Measurements from ENCODE around the gene FAF1.

The FAF1 gene

DNA sequence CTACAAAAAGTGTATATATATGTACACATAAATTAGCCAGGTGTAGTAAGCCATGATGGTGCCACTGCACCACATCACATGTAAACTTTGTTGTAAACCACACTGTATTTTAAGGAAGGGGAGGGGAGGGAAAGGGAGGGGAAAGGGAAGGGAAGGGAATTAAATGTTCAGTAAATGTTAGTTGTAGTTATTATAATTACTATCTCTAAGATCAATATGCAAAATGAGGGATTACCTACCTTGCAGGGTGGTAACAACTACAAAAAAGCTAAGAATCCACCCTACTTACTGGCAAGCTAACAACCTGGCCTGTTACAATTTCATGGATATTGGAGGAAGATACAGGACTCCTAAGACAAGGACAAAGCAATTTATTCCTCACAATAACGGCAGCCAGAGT, 17.7 kb downstream of the FAF1 start:
- no peaks in the 10 kb centered on the region for H3K4me1 ChIP-seq (ENCODE audit: control insufficient read depth, insufficient read depth, low read length)
- TF ChIP-seq ZNF202 (tag by site-specific recombination; IDR thresholded peaks at IDR 0.05; ENCODE audit: borderline replicate concordance) (no peak), FEZF1 (tag by site-specific recombination; IDR thresholded peaks at IDR 0.05) (no peak), ZNF596 (tag by site-specific recombination; IDR thresholded peaks at IDR 0.05) (no peak), ZBTB20 (tag by site-specific recombination; IDR thresholded peaks at IDR 0.05) (no peak), ZNF48 (tag by site-specific recombination; IDR thresholded peaks at IDR 0.05) (no peak), ZNF391 (tag by site-specific recombination; IDR thresholded peaks at IDR 0.05; ENCODE audit: borderline replicate concordance, low read depth) (no peak), ZNF510 (tag by site-specific recombination; IDR thresholded peaks at IDR 0.05; ENCODE audit: insufficient replicate concordance) (no peak), ZBTB44 (tag by site-specific recombination; IDR thresholded peaks at IDR 0.05) (no peak), HOXD13 (CRISPR knock-in tag; IDR thresholded peaks at IDR 0.05; ENCODE audit: borderline replicate concordance) (no peak), ZNF670 (tag by site-specific recombination; IDR thresholded peaks at IDR 0.05; ENCODE audit: low read depth) (no peak), ZNF155 (tag by site-specific recombination; IDR thresholded peaks at IDR 0.05) (no peak), ZNF600 (tag by site-specific recombination; IDR thresholded peaks at IDR 0.05) (no peak), SP2 (tag by site-specific recombination; IDR thresholded peaks at IDR 0.05) (no peak), ZNF580 (tag by site-specific recombination; IDR thresholded peaks at IDR 0.05) (no peak), ZNF18 (tag by site-specific recombination; IDR thresholded peaks at IDR 0.05) (no peak), ZNF843 (tag by site-specific recombination; IDR thresholded peaks at IDR 0.05) (no peak), ZNF354C (tag by site-specific recombination; IDR thresholded peaks at IDR 0.05; ENCODE audit: borderline replicate concordance, low read depth) (no peak)
- TF ChIP-seq, protein P1, sequence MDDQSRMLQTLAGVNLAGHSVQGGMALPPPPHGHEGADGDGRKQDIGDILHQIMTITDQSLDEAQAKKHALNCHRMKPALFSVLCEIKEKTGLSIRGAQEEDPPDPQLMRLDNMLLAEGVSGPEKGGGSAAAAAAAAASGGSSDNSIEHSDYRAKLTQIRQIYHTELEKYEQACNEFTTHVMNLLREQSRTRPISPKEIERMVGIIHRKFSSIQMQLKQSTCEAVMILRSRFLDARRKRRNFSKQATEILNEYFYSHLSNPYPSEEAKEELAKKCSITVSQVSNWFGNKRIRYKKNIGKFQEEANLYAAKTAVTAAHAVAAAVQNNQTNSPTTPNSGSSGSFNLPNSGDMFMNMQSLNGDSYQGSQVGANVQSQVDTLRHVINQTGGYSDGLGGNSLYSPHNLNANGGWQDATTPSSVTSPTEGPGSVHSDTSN (CRISPR knock-in tag; IDR thresholded peaks at IDR 0.05), result no peak
- TF ChIP-seq, protein P2, sequence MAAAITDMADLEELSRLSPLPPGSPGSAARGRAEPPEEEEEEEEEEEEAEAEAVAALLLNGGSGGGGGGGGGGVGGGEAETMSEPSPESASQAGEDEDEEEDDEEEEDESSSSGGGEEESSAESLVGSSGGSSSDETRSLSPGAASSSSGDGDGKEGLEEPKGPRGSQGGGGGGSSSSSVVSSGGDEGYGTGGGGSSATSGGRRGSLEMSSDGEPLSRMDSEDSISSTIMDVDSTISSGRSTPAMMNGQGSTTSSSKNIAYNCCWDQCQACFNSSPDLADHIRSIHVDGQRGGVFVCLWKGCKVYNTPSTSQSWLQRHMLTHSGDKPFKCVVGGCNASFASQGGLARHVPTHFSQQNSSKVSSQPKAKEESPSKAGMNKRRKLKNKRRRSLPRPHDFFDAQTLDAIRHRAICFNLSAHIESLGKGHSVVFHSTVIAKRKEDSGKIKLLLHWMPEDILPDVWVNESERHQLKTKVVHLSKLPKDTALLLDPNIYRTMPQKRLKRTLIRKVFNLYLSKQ (tag by site-specific recombination; IDR thresholded peaks at IDR 0.05; ENCODE audit: borderline replicate concordance), result no peak
- H3K4me3 ChIP-seq (ENCODE audit: low read depth, low read length), result no peak overlapping the region
- H3K27ac ChIP-seq (ENCODE audit: extremely low read depth, low read depth, low read length), result no peak overlapping the region
- ChIA-PET POLR2A (no interaction called here), CTCF (interaction anchor here (0.6 kb wide), 1 partner anchor 226 kb away, joined by 3 read pairs; no protein-coding TSS in a partner anchor)
- peaks cover 0 to 3% of the 10 kb centered on the region in 2 experiments; a peak in 1 of 3 replicates for H3K36me3 ChIP-seq (ENCODE audit: control insufficient read depth in 2 of 2, insufficient read depth in 1 of 2, low read length in 2 of 2)
- H3K9me3 ChIP-seq (ENCODE audit: control insufficient read depth, insufficient read depth, low read depth, low read length), result no peaks in the 10 kb centered on the region

DNA sequence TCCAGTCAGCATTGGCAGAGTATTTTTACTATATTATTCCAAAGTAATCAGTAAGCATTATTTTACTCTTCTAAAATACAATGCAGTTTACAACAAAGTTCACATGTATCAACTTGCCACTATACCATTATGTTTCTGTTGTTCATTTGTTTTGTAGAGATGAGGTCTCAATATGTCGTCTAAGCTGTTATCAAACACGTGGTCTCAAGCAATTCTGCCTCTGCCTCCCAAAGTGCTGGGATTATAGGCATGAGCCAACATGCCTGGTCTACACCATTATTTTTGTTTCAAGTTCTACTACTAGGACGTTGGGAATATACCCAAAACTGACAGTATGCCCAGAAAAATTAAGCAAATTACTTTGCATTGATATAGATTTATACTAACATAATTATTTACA, 19.8 kb downstream of the FAF1 start:
- H3K27ac ChIP-seq (ENCODE audit: extremely low read depth, low read depth, low read length), result no peak overlapping the region
- ChIA-PET POLR2A (no interaction called here), CTCF (interaction anchor here (1.0 to 1.1 kb wide), 3 partner anchors 10 to 22 kb away, joined by 3 to 5 read pairs (median 5); no protein-coding TSS in a partner anchor)
- no peak overlapping the region for H3K4me3 ChIP-seq (ENCODE audit: low read depth, low read length)
- TF ChIP-seq ZNF623 (tag by site-specific recombination; IDR thresholded peaks at IDR 0.05), result no peak
- TF ChIP-seq ZNF670 (tag by site-specific recombination; IDR thresholded peaks at IDR 0.05; ENCODE audit: low read depth), result no peak
- no peak for TF ChIP-seq ZNF394 (tag by site-specific recombination; IDR thresholded peaks at IDR 0.05; ENCODE audit: borderline replicate concordance)
- TF ChIP-seq ZNF350 (tag by site-specific recombination; IDR thresholded peaks at IDR 0.05), result no peak
- TF ChIP-seq ZNF140 (tag by site-specific recombination; IDR thresholded peaks at IDR 0.05), result no peak
- no peak for TF ChIP-seq REPIN1 (tag by site-specific recombination; IDR thresholded peaks at IDR 0.05; ENCODE audit: low read depth)
- no peak for TF ChIP-seq ZNF549 (tag by site-specific recombination; IDR thresholded peaks at IDR 0.05)
- no peak for TF ChIP-seq ZSCAN23 (tag by site-specific recombination; IDR thresholded peaks at IDR 0.05)
- peaks cover 0 to 2% of the 10 kb centered on the region in 2 experiments; a peak in 1 of 3 replicates for H3K36me3 ChIP-seq (ENCODE audit: control insufficient read depth in 2 of 2, insufficient read depth in 1 of 2, low read length in 2 of 2)
- H3K9me3 ChIP-seq (ENCODE audit: control insufficient read depth, insufficient read depth, low read depth, low read length), result no peaks in the 10 kb centered on the region
- no peaks in the 10 kb centered on the region for H3K4me1 ChIP-seq (ENCODE audit: control insufficient read depth, insufficient read depth, low read length)

Data from HEK293 (cell line).